ENCODE measurements around the gene SLC23A3.

Gene SLC23A3

GRCh38 chr2:219199470-219200211 lies 29.8 kb upstream of the SLC23A3 start:
- Histone ChIP-seq H3K4me3 (ENCODE audit: low read length) (no peak overlapping the region), H3K9me3 (ENCODE audit: control insufficient read depth, low read length) (no peaks in the 10 kb centered on the region), H3K4me1 (ENCODE audit: control insufficient read depth, insufficient read depth, low read length) (no peaks in the 10 kb centered on the region), H3K36me3 (ENCODE audit: control insufficient read depth, insufficient read depth, low read length) (no peaks in the 10 kb centered on the region), H3K27me3 (ENCODE audit: control insufficient read depth, insufficient read depth, low read length) (no peaks in the 10 kb centered on the region), H3K9ac (ENCODE audit: low read length) (no peak overlapping the region)

- Histone ChIP-seq H3K27me3 (ENCODE audit: control insufficient read depth, insufficient read depth, low read length) (no peaks in the 10 kb centered on the region), H3K4me1 (ENCODE audit: control insufficient read depth, insufficient read depth, low read length) (no peaks in the 10 kb centered on the region), H3K36me3 (ENCODE audit: control insufficient read depth, insufficient read depth, low read length) (no peaks in the 10 kb centered on the region), H3K9ac (ENCODE audit: low read length) (no peak overlapping the region), H3K4me3 (ENCODE audit: low read length) (no peak overlapping the region), H3K9me3 (ENCODE audit: control insufficient read depth, low read length) (no peaks in the 10 kb centered on the region)
Measured at GRCh38 chr2:219198974-219199373, 29.1 kb upstream of the SLC23A3 start.

GRCh38 chr2:219197388-219197787 lies 27.6 kb upstream of the SLC23A3 start:
- Histone ChIP-seq H3K4me1 (ENCODE audit: control insufficient read depth, insufficient read depth, low read length) (no peaks in the 10 kb centered on the region), H3K9me3 (ENCODE audit: control insufficient read depth, low read length) (no peaks in the 10 kb centered on the region), H3K4me3 (ENCODE audit: low read length) (no peak overlapping the region), H3K27me3 (ENCODE audit: control insufficient read depth, insufficient read depth, low read length) (no peaks in the 10 kb centered on the region), H3K36me3 (ENCODE audit: control insufficient read depth, insufficient read depth, low read length) (no peaks in the 10 kb centered on the region), H3K9ac (ENCODE audit: low read length) (no peak overlapping the region)

GRCh38 chr2:219186754-219187456 lies 17.1 kb upstream of the SLC23A3 start:
- Histone ChIP-seq H3K4me3 (ENCODE audit: low read length) (no peak overlapping the region), H3K9me3 (ENCODE audit: control insufficient read depth, low read length) (no peaks in the 10 kb centered on the region), H3K9ac (ENCODE audit: low read length) (no peak overlapping the region), H3K4me1 (ENCODE audit: control insufficient read depth, insufficient read depth, low read length) (no peaks in the 10 kb centered on the region), H3K36me3 (ENCODE audit: control insufficient read depth, insufficient read depth, low read length) (peaks cover 8% of the 10 kb centered on the region), H3K27me3 (ENCODE audit: control insufficient read depth, insufficient read depth, low read length) (no peaks in the 10 kb centered on the region)

- H3K4me1 ChIP-seq (ENCODE audit: control insufficient read depth, insufficient read depth, low read length), result peaks cover 6% of the 10 kb centered on the region
- H3K9ac ChIP-seq (ENCODE audit: low read length), result no peak overlapping the region
- H3K4me3 ChIP-seq (ENCODE audit: low read length), result no peak overlapping the region
- no peaks in the 10 kb centered on the region for H3K27me3 ChIP-seq (ENCODE audit: control insufficient read depth, insufficient read depth, low read length)
- no peaks in the 10 kb centered on the region for H3K9me3 ChIP-seq (ENCODE audit: control insufficient read depth, low read length)
- peaks cover 19% of the 10 kb centered on the region for H3K36me3 ChIP-seq (ENCODE audit: control insufficient read depth, insufficient read depth, low read length)
Measured at GRCh38 chr2:219184121-219184520, 14.3 kb upstream of the SLC23A3 start.

GRCh38 chr2:219183151-219183772 lies 13.4 kb upstream of the SLC23A3 start:
- H3K27me3 ChIP-seq (ENCODE audit: control insufficient read depth, insufficient read depth, low read length), result no peaks in the 10 kb centered on the region
- peaks cover 19% of the 10 kb centered on the region for H3K36me3 ChIP-seq (ENCODE audit: control insufficient read depth, insufficient read depth, low read length)
- H3K9ac ChIP-seq (ENCODE audit: low read length), result no peak overlapping the region
- no peaks in the 10 kb centered on the region for H3K9me3 ChIP-seq (ENCODE audit: control insufficient read depth, low read length)
- peaks cover 11% of the 10 kb centered on the region for H3K4me1 ChIP-seq (ENCODE audit: control insufficient read depth, insufficient read depth, low read length)
- no peak overlapping the region for H3K4me3 ChIP-seq (ENCODE audit: low read length)

- H3K36me3 ChIP-seq (ENCODE audit: control insufficient read depth, insufficient read depth, low read length), result peaks cover 19% of the 10 kb centered on the region
- H3K27me3 ChIP-seq (ENCODE audit: control insufficient read depth, insufficient read depth, low read length), result no peaks in the 10 kb centered on the region
- no peak overlapping the region for H3K9ac ChIP-seq (ENCODE audit: low read length)
- no peaks in the 10 kb centered on the region for H3K9me3 ChIP-seq (ENCODE audit: control insufficient read depth, low read length)
- peaks cover 11% of the 10 kb centered on the region for H3K4me1 ChIP-seq (ENCODE audit: control insufficient read depth, insufficient read depth, low read length)
- H3K4me3 ChIP-seq (ENCODE audit: low read length), result no peak overlapping the region
Measured at GRCh38 chr2:219182331-219183150, 12.7 kb upstream of the SLC23A3 start.

GRCh38 chr2:219181531-219181930 lies 11.7 kb upstream of the SLC23A3 start:
- Histone ChIP-seq H3K36me3 (ENCODE audit: control insufficient read depth, insufficient read depth, low read length) (peaks cover 19% of the 10 kb centered on the region), H3K4me1 (ENCODE audit: control insufficient read depth, insufficient read depth, low read length) (peaks cover 16% of the 10 kb centered on the region), H3K27me3 (ENCODE audit: control insufficient read depth, insufficient read depth, low read length) (no peaks in the 10 kb centered on the region), H3K9ac (ENCODE audit: low read length) (no peak overlapping the region), H3K4me3 (ENCODE audit: low read length) (no peak overlapping the region), H3K9me3 (ENCODE audit: control insufficient read depth, low read length) (no peaks in the 10 kb centered on the region)

- H3K4me1 ChIP-seq (ENCODE audit: control insufficient read depth, insufficient read depth, low read length), result peaks cover 17% of the 10 kb centered on the region
Measured at GRCh38 chr2:219180961-219181360, 11.1 kb upstream of the SLC23A3 start.

GRCh38 chr2:219179601-219180465 lies 10.0 kb upstream of the SLC23A3 start:
- H3K4me3 ChIP-seq (ENCODE audit: low read length), result no peak overlapping the region
- H3K27me3 ChIP-seq (ENCODE audit: control insufficient read depth, insufficient read depth, low read length), result no peaks in the 10 kb centered on the region
- H3K36me3 ChIP-seq (ENCODE audit: control insufficient read depth, insufficient read depth, low read length), result peaks cover 21% of the 10 kb centered on the region
- peaks cover 24% of the 10 kb centered on the region for H3K4me1 ChIP-seq (ENCODE audit: control insufficient read depth, insufficient read depth, low read length)
- no peak overlapping the region for H3K9ac ChIP-seq (ENCODE audit: low read length)
- H3K9me3 ChIP-seq (ENCODE audit: control insufficient read depth, low read length), result no peaks in the 10 kb centered on the region

More at GRCh38 chr2:219180961-219181360, 11.1 kb upstream of the SLC23A3 start:
- H3K36me3 ChIP-seq (ENCODE audit: control insufficient read depth, insufficient read depth, low read length), result peaks cover 19% of the 10 kb centered on the region
- no peaks in the 10 kb centered on the region for H3K27me3 ChIP-seq (ENCODE audit: control insufficient read depth, insufficient read depth, low read length)
- no peak overlapping the region for H3K9ac ChIP-seq (ENCODE audit: low read length)
- no peak overlapping the region for H3K4me3 ChIP-seq (ENCODE audit: low read length)
- H3K9me3 ChIP-seq (ENCODE audit: control insufficient read depth, low read length), result no peaks in the 10 kb centered on the region

All from mucosa of stomach (tissue), 1 donor.